Esophagus muscularis mucosa (tissue), 3 donors: ENCODE data around the gene PAXX.

Experiments
- EP300 ChIP-seq: sonication (generic); formaldehyde crosslinking; IDR thresholded peaks from one replicate; pipeline ENCODE4 v1.6.1; 2017; ENCODE audit warnings: antibody characterized with exemption
- TF ChIP-seq, protein P1 (sequence below), 3 experiments: fragments of 200-600 bp in 2 of 3; fragments of 450-650 bp in 1 of 3; sonication (generic) in 2 of 3; IDR thresholded peaks; one replicate each; pipeline ENCODE4 v1.5.1; 2017 to 2019; ENCODE audit warnings: antibody characterized with exemption in 3 of 3, mild to moderate bottlenecking in 2 of 3, moderate library complexity in 1 of 3

GRCh38 chr9:137042751-137043727 lies 50.8 kb downstream of the PAXX start:
- TF ChIP-seq, protein P1, sequence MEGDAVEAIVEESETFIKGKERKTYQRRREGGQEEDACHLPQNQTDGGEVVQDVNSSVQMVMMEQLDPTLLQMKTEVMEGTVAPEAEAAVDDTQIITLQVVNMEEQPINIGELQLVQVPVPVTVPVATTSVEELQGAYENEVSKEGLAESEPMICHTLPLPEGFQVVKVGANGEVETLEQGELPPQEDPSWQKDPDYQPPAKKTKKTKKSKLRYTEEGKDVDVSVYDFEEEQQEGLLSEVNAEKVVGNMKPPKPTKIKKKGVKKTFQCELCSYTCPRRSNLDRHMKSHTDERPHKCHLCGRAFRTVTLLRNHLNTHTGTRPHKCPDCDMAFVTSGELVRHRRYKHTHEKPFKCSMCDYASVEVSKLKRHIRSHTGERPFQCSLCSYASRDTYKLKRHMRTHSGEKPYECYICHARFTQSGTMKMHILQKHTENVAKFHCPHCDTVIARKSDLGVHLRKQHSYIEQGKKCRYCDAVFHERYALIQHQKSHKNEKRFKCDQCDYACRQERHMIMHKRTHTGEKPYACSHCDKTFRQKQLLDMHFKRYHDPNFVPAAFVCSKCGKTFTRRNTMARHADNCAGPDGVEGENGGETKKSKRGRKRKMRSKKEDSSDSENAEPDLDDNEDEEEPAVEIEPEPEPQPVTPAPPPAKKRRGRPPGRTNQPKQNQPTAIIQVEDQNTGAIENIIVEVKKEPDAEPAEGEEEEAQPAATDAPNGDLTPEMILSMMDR (IDR thresholded peaks at IDR 0.05) = no peak
- TF ChIP-seq EP300 = no peak
